ENCODE results near the gene COL18A1.

- no peak for TF ChIP-seq PATZ1 (CRISPR knock-in tag; IDR thresholded peaks at IDR 0.05; ENCODE audit: borderline replicate concordance)
- TF ChIP-seq PPARA (CRISPR knock-in tag; IDR thresholded peaks at IDR 0.05; ENCODE audit: borderline replicate concordance) = no peak
- no peak for TF ChIP-seq ZFP3 (CRISPR knock-in tag; IDR thresholded peaks at IDR 0.05)
- TF ChIP-seq ZNF8 (CRISPR knock-in tag; IDR thresholded peaks at IDR 0.05) = no peak
- TF ChIP-seq POU6F1 (CRISPR knock-in tag; IDR thresholded peaks at IDR 0.05; ENCODE audit: borderline replicate concordance, low read depth) = no peak
- TF ChIP-seq RARB (CRISPR knock-in tag; IDR thresholded peaks at IDR 0.05) = no peak
- TF ChIP-seq CREB5 (CRISPR knock-in tag; IDR thresholded peaks at IDR 0.05; ENCODE audit: low read depth) = no peak
- TF ChIP-seq GLIS3 (CRISPR knock-in tag; IDR thresholded peaks at IDR 0.05) = no peak
- TF ChIP-seq SNAI2 (CRISPR knock-in tag; IDR thresholded peaks at IDR 0.05) = no peak
- TF ChIP-seq ZFP30 (CRISPR knock-in tag; IDR thresholded peaks at IDR 0.05) = no peak
- TF ChIP-seq OSR1 (CRISPR knock-in tag; IDR thresholded peaks at IDR 0.05) = no peak
- TF ChIP-seq ZNF70 (CRISPR knock-in tag; IDR thresholded peaks at IDR 0.05) = no peak
Observed at GRCh38 chr21:45367402-45368351, 37.3 kb upstream of the COL18A1 start.
